ENCODE data around the gene ACKR3.

The ACKR3 gene

DNA sequence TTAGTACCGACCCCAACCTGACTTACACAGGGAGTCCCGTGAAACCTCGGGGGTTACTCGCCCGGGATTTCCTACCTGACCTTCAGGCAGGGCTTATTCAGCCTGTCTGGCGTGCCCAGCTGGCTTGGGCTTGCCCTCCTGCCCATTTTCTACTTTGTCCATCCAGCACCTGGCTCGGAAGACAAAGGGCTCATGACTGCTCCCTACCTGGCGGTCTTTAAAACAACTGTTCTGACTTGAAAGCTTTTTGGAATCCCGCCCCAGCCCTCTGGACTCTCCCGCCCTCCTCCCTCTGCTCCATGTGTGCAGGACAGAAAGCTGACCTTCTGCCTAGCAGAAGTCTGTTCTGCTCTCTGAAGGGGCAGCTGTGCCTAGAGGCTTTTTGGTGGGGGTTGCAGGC, 43.1 kb downstream of the ACKR3 start:
- DNase-seq, result no peak

DNA sequence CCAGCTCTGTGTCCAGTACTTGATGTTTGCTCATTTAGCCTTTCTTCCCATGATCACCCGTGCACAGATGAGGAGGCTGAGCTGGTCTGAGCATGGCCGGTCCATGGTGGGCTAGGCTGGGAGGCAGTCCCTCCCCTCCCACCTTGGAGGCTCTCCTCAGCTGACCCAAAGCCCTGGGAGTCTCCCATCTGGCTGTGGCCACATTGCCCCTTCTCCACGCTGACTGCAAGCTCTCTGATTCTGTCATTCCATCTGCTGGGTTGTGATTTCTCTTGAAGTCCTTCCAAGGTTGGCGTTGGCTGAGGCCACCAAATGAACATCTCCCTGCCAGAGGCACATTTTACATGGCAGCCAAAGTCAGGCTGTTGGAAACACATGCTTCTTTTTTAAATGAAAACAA, 44.0 kb downstream of the ACKR3 start:
- no peak for DNase-seq

DNA sequence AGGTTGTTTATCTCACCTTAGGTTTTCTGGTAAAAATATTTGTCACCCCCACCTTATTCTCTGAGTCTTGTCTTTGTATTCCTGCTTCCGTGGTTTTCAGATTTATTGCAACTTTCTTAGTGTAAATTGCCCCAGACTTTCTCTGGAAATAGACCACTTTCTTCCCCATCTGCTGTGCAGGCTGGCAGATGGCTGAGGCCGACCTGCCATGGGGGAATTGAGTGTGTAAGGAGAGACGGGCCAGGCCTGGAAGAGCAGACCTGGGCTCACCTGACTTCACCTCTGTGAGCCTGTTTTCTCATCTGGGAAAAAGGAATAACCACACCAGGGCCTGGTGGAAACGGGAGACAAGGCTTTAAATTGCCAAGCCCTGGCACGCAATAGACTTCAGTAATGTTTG, 44.9 kb downstream of the ACKR3 start:
- DNase-seq, result no peak

GRCh38 chr2:236616031-236616430, 46.4 kb downstream of the ACKR3 start:
- no peak for DNase-seq

DNA sequence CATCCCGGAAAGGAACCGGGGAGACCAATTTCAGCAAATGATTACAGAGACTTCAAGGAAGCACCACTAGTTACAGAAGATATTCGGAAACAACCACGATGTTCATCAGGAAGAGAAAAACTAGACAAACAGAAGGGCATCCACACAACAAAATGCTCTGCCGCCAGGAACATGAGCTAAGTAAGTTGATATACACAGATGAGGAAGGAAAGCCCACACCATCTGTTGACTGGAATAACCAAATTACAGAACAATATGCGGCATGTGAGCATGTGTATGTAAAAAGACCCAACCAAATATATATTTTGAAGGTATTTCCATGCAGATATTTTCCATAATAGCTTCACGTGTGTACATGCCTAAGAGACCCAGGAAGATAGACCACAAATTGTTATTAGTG, 47.0 kb downstream of the ACKR3 start:
- DNase-seq, result no peak

- DNase-seq, result no peak
These were observed 47.7 kb downstream of the ACKR3 start for GRCh38 chr2:236617221-236617737.

DNA sequence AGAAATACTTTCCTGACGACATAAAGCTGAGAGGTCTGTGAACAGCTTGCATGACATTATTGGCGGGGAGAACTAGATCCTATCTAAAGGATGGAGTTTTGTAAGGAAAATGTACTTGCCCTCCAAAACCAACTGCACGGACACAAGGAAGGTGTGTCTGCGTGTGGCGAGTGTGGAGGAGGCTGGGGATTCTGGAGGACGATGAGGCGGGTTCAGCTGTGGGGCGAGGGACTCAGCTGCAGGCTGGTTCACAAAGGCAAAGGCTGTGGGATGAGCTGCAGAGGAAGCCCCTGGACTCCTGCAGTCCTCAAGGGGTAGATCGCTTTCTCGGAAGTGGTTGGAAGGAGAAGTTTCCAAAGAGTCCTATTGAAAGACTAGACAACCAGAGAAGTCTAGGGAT, 48.2 kb downstream of the ACKR3 start:
- no peak for DNase-seq

GRCh38 chr2:236618370-236618769, 48.7 kb downstream of the ACKR3 start:
- no peak for DNase-seq

DNA sequence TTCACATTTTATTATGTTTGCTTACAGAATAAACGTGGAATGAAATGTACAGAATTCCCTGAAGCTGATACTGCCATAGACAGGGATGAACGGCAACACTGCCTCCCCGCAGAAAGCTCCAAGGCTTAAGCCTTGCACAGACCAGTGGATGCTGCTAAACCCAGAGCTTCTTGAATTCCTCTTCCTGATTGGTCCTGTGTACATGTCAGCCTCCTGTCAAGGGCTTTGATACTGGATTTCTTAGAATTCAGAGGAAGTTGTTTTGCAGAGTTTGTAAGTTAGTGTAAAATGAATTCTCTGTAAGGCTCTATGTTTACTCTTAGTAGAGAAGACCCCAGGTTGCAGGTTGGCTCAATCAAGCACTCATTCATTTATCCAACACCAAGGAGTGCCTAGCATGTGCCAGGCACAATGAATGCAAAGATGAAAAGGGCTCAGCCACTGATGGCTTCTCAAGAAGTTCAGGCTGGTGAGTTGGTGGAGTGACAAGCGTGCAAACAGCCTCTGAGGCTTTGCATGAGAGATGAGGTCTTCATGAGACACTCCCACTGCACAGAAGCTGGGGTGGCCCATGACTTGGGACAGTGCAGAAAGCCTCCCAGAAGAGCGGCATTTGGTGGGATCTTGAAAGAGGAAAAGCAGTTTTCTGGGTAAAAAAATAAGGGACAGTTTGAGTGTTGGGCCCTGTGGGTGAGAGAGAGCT, 50.4 kb downstream of the ACKR3 start:
- DNase-seq, result no peak

DNA sequence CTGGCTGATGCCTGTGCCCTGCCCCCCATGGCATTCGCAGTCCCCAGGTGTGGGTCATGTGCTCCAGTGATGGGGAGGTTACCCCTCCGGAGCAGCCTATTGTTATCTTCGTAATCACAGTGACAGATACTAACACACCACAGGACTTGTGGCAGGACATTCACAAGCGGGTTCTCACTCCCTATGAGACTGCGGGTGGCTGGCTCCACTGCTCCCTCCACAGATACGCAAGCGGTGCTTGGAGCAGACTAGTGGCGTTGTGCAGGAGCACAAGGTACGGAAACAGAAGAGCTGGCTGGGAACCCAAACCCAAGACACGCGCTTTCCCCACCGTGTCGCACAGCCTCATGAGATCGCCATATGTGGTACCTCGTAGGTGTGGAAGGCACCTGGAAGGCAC, 52.2 kb downstream of the ACKR3 start:
- DNase-seq, result no peak

- DNase-seq, result no peak
These were observed 52.6 kb downstream of the ACKR3 start for GRCh38 chr2:236622201-236622600.

DNA sequence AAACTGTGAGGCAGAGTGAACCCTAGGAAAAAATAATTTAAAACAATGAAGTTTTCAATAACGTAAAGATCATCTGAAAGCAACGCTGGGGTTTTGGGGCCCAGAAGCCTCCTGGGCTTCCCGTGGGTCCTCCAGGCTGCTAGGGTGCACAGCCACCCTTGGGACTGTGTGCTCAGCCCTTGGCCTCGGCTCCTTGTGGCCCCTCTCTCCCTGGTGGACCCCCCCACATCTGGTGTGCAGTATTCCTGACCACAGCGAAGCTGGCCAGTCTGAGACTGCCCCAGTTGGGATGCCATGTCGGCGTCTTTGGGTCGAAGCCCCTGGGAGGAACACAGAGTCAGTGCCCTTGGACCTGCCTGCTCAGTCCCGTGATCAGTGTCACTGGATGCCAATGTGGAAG, 53.0 kb downstream of the ACKR3 start:
- DNase-seq, result no peak

- no peak for DNase-seq
These were observed 54.2 kb downstream of the ACKR3 start for GRCh38 chr2:236623816-236624215.

DNA sequence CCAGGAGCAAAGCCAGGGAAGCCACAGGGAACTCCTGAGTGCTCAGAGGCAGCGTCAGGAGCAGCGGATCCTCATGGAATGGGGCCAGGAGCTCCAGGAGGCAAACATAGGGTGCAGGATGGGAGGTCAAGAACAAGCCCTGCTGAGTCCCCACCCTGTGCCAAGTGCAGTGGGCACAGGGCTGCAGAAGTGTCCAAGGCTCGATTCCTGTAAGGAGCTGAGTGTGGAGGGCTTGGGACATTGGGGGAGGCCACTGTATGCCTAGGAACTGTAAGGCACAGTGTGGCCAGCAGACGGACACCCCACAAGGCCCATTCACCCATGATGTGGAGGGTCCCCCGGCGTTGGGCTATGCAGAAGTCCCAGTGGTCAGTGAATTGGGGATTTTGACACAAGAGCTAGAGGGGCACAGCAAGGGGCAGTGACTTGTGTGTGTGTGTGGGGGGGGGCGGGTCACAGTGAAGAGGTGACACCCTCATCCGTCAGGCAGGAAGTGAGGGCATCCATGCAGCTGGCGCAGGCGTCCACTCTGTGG, 55.6 kb downstream of the ACKR3 start:
- no peak for DNase-seq

DNA sequence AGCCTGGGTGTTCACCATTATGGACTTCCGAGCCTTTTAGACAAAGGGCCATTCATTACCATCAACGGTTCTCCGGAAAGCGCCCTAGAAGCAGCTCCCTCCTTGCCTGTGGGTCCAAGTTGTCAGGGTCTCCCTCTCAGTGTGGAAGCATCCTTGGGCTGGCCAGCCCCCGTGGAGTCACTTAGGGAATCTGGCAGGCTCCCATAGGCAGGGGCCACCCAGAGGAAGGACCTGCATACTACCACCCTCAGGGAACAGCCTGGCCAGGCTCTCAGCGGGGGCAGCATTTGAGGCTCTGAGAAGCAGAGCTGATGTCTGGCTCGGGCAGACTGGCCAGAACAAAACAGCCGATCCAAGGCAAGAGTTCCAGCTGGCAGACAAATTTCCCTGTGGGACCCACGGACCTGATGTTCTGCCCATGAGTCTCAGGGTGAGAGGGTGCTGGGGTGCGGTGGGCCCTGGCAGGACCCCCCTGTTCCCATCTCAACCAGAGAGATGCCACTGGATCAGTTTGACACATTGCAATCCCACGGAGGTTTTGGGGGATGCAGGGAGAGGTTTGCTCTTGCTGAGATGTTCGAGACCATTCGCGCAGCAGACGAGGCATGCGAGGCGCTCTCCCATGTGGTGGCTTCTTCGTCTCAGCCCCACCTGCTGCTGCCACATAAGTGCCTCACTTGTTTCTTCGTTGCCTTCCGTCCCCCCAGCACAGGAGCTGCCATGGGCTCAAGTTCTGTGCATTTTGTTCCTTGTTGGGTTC, 56.9 kb downstream of the ACKR3 start:
- DNase-seq, result no peak

- no peak for DNase-seq
These were observed 57.6 kb downstream of the ACKR3 start for GRCh38 chr2:236627193-236627592.

DNA sequence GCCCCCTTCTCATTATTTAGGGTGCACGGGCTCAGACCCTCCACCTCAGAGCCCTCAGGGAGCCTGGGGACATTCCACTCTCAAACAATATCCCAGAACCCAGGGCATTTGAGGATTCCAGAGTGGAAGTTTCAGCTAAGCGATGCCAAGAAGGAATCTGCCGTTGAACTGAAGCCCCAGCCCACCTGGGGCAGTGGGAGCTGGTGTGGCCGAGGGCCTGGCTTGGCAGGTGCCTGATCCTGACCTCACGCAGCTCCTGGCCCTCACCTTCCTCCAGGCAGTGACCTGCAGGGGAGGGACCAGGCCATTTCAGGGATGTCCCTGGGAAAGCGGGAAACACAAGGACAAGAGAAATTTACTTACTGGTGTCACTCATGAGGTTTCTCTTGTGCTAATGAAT, 58.2 kb downstream of the ACKR3 start:
- no peak for DNase-seq

- no peak for DNase-seq
These were observed 58.8 kb downstream of the ACKR3 start for GRCh38 chr2:236628256-236628901.

DNA sequence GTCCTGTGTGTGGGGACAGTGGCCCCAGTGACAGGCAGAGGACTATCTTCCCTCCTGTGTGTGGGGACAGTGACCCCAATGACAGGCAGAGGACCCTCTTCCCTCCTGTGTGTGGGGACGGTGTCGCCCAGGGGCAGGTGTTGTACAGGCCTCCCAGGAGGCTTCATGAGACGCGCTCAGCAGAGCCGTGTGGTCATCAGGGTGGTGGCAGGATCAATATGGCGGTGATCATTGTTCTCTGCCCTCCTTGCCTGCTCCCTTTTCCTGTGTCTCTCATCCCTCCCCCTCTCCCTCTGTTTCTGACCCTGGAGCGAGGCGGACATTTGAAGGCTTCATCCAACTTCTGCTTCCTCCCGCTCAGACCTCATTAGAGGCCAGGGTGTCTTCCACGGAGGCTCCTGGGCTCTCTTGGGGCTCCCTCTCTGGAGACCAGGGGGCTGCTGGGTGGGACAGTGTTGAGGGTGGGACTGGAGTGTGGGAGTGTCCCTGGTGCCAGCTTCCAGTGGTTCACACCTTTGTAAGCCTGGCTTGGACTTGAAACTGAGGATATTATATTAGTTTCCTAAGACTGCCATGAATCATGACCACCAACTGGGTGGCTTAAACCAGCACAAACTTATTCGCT, 59.5 kb downstream of the ACKR3 start:
- DNase-seq, result no peak

DNA sequence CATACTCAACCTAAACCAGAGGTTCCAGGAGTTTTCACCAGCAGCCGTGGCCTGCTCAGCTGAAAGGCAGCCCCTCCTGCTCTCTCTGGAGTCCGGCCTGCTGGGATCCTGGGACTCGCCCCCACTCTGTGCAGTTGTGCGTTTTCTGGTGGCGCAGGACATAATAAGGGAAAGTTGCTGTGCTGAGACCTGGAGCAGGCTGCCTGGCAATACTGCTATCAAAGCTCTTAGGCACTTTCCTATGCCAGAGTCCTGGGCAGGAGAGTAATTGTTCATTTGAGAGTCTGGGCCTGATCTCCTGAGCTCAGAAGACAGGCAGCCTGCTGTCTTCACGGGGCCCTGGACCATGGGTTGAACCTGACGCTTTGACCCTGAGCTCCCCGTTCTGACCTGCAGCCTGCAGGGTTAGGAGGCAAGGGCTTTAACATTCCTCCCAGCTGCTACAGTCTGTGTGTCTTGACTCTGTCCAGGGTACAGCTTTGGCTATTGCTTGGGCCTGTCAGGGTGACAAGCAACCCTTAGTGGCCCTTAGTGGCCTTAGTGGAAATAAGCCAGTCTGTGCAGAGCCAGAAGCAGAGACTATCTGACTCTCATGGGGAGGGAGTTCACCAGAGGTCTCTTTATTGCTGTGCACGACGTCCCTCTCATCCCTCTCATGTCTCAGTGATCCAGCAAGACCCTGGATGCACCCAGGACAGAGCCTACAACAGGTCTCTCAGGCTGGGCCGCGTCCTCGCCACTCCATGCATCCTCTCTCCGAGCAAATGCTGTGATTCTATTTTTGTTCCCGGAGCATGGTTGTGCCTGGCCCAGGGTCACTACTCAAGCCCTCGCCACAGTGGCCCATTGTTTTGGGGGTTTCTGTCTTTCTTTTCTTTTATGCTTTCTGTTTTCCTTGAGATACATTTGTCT, 60.6 kb downstream of the ACKR3 start:
- DNase-seq, result no peak

DNA sequence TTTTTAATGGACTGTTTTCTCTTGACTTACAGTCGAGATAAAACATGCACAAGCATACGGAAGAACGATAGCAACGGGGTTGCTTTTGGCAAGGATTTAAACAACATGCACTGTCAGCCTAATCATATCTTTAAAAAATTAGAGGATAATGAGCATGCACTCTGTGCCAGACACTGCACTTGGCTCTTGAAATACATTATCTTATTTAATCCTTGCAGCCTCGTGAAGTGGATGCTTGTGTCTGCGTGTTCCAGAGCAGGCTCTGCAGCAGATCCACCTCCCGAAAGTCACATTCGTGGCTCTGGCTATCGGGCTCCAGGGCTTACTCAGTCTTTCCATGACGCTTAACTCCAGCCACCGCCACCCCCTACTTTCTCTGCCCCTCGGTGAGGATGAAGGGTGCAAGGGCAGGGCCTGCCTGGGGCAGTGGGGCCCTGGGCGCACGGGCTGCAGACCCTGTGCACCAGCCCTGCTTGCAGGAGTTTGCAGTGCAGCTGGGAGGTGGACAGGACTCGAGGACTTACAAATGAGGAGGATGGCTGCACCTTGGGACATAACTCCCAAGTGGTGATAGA, 61.7 kb downstream of the ACKR3 start:
- DNase-seq, result no peak

All from inflammatory macrophage (primary cell).